HG03442 (cell line): ENCODE results near the gene RASD1.
"Not testable (repeated sequence)": the region's sequence is repeated elsewhere in the genome, so short reads cannot be mapped to it uniquely, and the experiment has no call there.

Source experiments
- ATAC-seq: cut with Tn5 transposase; IDR thresholded peaks from one replicate; pipeline ENCODE4 v1.9.1; 2021; ENCODE audit warnings: mild to moderate bottlenecking, moderate library complexity; ENCODE audit not compliant: unreplicated experiment

RASD1 gene

DNA sequence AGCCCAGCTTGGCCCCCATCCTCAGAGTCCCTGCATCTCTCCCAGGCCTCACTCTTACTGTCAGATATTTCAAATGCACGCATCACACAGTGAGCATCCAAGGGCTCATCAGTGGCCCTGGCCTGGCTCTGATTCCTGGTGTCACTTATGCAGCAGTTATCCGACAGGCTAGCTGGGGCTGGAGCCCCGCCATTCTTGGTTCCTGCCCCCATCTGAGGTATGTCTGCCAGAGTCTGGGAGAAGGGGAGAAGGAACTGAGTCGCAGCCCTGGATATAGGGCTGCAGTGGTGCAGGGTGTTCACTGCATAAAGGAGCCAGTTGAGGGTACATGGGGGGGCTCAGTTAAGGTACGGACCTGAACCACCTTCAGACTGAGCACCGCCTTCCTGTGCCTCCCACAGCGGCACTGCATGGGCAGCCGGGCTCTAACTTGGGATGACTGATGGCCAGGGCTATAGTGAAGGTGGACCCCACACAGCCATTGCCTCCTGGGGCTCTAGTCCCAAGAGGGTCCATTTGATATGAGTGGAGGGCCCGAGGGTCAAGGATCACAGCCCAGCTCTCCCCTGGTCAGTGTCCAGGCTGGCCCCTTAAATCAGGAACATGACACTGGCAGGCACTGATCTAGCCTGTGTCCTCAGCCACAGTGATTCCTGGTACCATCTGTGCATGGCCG, 1.8 kb upstream of the RASD1 start:
- no peak for ATAC-seq

DNA sequence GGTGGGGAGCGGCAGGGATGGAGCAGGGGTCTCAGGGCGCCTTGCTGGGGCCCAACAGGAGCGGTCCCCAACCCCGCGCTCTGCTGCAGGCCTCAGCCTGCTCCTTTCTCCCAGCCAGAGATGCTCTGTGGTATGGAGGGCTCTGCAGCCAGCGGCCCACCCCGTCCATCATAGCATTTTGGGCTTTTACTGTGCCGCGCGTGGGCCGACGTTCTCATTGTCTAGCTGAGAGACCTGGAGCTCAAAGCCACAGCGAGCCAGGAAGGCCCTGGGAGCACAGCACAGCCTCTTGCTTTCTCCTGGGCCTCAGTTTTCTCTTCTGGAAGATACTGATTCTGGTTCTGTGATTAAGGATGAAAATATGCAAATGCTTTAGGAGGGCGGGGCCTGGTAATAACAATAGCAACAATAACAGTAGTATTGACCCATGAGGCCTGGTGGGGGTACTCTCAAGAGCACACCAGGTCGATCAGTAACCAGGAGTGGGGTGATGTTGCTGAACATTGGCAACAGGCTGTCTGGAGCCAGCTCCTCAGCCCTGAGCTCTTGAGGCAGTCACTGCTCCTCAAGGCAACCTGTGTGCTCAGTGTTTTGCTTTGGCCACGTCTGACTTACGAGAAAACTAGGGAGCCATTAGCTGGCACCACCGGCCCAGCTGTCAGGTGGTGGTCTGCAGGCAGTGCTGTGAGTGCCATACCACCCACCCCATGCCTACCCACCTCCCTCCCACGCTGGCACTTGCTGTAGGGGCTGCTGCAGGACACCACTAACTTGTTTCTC, 1.1 kb upstream of the RASD1 start:
- ATAC-seq: no peak

DNA sequence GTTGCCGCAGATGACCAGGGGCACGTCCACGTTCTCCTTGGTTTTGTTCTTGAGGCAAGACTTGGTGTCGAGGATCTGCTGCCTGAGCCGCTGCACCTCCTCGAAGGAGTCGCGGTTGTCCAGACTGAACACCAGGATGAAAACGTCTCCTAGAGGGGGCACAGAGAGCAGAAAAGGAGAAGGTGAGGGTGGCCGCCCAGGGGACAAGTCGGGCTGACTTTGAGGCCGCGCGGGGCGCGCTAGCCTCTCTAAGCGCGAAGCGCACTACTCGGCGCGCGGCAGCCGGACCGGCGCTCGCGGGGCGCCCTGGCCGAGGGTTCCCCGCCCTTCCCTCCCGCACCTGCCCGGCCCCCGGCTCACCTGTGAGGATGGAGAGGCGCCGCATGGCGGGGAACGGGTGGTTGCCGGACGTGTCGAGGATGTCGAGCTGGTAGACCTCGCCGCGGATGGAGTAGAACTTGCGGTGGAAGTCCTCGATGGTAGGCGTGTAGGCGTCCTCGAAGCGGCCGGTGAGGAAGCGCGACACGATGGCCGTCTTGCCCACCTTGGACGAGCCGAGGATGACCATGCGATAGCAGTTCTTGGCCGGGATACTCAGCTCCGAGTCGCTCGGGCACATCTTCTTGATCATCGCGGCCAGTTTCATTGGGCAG, 533 bp downstream of the RASD1 start:
- ATAC-seq: no peak

DNA sequence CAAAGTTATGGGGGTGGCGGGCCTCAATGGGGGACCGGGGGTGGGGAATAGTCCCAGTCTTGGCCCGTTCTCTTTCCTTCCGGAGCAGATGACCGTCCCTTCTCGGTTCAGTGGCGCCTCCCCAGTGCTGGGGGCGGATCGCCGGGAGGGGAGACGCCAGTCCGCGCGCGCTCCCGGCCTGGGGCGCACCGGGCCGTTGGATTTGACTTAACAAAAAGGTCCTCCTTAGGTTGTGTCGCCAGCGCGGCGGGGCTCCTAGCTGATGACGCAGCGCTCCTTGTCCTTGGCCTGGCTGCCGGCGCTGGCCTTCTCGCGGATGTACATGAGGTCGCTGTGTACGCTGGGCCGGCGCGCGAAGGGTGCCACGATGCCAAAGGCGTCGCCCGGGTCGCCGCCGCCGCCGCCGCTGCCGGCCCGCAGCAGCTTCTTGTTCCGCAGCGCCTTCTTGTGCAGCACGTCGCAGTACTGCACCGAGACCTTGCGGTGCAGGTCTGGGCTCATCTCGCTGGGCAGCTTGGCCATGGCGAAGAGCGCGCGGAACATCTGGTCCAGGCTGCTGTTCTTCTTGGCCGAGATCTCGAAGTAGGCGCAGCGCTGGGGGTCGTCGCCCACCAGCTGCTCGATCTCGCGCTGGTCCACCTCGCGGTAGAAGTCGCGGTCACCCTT, 1.2 kb downstream of the RASD1 start:
- no peak for ATAC-seq

DNA sequence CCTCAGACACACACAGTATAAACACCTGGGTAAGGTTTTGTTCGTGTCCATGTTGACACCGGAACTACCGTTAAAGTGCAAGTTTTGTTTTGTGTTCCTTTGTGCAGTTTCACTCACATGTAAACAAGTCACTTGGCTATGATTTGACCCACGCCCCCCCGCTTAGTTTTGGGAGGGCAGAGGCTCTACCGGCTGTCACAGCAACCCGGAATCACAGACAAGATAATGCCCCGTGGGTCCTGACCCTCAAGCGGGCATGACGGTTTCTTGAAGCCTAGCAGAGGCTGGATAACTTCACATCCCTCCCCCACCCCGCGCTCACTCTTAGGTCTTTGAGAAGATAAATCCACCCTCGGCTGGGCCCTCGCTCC, 1.7 kb downstream of the RASD1 start:
- ATAC-seq: no peak

DNA sequence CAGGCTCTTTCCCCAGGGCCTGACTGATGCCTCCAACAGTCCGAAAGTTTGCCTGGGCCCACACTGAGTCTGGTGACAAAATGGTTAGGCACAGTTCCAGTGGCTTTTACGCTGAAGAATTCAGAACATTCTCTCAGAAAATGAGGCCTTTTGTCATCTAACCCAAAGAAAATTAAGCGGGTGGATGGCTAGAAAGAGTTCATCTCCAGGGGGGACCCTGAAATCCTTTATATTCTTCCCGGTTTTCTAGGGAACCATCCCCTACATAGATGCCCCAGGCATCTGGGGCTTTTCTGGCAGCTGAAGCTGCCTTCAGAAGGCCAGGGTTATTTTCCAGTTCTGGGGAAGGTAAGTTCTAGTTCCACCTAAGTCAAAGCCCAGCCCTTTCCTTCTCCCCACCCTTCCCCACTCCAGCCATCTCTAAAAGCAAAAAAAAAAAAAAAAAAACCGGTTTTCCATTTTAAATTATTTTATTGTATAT, 2.2 kb downstream of the RASD1 start:
- ATAC-seq: no peak

DNA sequence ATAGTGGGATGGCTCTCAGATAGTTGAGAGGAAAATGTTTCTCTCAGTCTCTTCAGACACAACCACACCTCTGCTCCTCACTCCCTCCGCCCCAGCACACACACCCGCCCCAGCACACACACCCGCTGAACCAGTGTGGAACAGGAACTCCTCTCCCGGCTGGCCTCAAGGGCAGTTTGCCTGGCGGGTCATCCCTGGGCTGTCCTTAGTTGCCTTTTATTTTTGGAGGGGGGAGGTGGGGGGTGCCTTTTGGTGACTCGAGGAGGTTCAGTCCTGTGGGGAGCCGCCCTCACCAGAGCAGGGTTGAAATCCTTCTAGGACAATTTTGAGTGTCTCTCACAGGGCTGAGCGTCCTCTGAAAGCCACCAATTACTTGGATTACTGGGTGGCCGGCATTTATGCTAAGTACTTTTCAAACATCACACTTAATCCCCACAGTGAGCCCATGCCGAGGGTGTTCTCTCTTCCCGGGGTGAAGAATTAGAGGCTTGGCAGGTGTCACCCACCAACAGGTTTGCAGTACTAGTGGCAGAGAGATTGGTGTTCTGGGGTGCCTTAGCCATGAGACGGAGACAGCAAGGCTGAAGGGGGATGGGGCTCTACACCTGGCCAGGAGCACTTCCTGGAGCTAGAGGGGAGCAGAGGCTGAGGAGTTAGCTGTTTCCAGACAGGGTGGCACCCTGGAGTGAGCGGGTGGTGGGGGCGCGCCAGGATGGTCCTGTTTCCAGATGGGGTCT, 2.8 kb downstream of the RASD1 start:
- ATAC-seq: no peak

DNA sequence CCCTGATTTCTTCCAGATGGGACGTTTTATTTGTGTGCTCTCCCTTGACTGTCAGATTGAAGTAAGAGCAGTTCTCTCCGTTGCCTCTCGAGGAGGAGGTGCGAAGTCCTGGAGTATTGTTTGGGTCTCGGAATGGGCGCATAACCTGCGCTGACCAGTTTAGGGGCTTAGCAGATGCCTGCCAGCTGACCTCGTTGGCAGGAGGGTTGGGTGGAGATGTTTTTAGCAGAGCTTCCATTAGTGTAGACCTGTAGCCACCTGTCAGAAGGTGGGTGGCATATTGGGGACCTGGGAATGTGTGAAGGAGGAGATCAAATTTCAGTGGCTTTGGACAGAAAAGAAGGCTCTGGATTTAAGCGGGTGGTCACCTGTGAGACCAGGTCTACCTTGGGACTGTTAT, 3.6 kb downstream of the RASD1 start:
- no peak for ATAC-seq

DNA sequence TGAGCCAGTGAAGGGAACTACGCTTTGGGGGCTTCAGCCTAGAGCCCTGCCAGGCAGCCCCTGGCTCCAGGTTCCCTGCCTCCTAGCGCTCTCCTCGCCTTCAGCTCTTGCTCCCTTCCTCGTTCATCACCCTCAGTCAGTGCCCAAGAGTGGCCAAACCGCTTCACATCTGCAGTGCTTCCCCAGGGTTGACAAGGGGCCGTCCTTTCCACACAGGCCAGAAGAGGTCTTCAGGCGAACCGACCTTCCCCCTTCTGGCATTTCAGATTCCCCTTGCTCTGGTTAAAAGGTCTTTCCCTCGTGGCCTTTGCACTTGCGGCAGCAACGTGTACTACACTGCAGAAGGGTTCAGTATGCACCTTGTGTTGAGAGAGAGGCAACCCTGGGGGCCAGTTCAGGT, 4.1 kb downstream of the RASD1 start:
- ATAC-seq: no peak

DNA sequence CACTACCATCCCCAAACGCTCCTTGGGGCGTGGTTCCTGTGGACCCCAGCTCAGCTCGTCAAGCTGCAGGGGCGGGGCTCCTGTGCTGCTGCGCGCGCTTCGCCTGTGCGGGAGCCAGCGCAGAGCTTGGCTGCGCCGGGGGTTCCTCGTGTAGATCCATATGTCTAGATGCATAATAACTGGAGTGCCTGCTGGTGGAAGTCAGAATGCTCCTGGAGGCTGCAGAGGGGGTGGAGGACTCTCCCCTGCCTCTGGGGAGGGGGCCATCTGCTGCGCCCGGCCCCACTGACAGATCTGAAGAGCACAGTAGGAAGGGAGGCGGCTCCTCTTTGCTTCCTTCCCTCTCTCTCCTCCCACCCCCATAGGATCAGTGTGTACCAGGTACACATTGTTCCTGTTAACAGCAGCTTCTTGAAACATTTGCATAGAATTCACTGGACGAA, 4.6 kb downstream of the RASD1 start:
- no peak for ATAC-seq

DNA sequence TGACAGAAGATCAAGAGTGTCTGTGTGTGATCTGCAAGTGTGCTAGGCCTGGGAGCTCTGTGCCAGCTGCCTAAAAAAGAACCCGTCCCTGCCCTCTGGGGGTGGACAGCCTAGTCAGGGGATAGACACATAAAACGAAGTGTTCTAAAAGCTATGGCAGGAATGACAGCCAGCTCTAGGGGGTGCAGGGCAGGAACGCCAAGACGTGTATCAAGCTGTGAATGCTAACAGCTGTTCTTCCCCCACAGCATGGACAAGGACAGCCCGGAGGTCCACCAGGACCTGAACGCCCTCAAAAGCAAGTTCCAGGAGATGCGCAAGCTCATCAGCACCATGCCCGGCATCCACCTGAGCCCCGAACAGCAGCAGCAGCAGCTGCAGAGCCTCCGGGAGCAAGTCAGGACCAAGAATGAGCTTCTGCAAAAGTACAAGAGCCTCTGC, 5.1 kb downstream of the RASD1 start:
- no peak for ATAC-seq

DNA sequence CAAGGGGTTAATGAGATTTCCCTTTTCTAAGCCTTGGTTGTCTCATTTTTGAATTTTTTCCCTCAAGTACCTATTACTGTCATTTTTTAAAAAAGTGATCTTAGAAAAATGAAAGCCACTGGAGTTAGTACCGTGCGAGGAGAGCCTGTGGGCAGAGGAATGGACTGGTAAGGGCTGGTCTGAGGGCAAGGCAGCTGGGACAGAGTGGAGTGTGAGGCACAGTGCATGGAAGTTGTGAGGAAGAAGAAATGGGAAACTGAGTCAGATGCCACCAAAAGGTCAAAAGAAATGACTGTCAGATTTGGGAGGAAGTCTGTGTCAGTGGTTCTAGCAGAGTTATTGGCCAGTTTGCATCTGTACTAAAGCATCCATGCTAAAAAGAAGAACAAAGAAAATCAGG, 8.2 kb downstream of the RASD1 start:
- no peak for ATAC-seq

DNA sequence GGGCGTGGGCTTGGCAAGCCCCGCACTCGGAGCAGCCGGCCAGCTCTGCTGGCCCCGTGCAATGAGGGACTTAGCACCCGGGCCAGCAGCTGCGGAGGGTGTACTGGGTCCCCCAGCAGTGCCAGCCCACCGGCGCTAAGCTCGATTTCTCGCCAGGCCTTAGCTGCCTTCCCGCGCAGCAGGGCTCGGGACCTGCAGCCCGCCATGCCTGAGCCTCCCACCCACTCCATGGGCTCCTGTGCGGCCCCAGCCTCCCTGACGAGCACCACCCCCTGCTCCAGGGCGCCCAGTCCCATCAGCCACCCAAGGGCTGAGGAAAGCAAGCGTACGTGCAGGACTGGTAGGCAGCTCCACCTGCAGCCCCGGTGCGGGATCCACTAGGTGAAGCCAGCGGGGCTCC, 9.8 kb downstream of the RASD1 start:
- not testable (repeated sequence) for ATAC-seq

DNA sequence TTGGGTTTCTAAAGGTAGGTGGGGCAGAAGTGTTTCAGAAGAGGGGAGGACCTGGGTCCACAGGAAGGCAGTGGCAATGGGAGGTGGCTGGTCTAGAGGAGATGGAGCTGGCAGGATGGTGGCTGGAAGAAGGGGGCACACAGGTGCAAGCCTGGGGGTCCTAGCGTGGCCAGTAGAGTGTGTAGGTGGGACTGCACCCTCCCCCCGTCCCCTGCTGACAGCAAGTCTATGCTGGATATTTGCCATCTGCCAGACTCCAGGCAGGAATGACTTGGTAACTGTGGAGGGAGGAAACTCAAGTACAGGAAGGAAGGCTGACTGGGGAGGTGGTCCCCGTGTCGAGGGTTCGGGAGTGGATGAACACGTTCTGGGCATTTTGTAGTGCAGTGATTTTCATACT, 10.8 kb downstream of the RASD1 start:
- no peak for ATAC-seq

DNA sequence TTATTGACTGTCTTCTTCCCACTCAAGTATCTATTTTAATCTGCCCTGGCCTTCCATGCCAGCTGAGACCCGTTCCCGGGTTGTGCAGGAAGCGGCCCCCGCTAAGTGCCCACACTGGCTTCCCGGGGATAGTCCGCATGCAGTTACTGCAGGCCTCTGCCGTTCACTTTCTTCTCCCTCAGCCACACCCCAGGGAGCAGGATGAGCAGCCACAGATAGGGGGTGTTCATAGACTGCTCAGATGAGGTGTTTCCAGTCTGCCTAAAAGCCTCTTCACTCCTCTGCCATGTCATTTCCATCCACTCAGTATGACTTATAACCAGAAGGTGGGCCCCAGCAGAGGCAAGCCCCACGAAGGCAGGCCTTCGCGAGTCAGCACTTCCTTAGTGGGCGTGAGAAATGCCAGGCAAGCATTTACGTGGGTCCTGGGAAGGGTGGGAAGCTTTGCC, 11.7 kb downstream of the RASD1 start:
- no peak for ATAC-seq

DNA sequence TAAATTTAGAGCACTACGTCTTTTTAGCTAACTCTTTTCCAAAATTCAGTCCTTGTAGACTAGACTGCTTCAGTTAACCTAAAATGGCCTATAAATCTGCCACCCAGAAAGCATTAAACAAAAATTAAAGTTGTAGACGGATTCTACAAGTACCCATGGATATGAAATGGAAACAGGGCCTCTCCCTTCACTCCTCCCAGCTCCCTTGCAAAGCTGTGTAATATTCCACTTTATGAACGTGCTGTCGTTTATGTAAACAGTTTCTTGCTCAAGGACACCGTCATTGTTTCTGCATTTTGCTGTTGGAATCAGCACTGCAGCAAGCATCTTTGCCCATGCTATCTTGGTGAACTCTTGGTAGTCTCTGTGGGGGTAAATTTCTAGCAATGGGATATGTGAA, 14.3 kb downstream of the RASD1 start:
- ATAC-seq: no peak

DNA sequence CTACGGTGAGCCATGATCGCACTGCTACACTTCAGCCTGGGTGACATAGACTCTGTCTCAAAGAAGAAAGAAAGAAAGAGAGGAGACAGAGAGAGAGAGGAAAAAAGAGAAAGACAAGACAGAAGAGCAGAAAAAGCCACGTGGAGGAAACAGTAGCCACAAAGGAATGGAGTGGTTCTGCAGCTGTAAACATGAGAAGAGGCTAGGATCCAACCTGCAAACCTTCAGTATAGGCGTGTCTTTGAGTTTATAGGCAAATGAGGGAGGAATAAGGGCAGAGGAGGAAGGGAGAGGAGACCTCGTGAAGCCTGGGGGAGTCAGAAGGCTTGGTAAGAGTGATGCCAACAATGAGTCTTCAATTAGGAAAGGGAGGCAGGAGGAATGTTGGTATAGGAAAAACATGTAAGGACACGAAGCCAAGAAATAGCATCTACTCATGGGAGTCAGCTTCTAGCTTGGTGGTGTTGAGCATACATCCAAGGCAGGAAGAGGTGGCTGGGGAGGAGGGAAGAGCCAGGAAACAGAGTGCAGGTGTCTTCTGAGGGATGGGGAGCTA, 15.5 kb downstream of the RASD1 start:
- ATAC-seq: no peak

DNA sequence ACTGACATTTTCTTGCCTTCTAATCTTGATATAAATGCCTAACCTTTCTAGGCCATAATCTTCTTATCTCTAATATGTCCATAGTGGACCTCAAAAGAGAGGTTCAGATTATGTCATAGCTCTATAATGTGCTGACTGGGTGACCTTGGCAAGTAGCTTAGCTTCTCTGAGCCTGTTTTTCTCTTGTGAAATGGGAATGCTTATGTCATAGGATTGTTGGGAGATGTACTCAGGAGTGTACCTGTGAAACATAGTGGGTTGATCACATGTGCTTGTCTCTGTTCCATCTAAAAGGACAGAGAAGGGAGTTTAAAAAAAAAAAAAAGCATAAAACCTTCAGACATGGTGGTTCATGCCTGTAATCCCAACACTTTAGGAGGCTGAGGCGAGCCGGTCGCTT, 17.0 kb downstream of the RASD1 start:
- no peak for ATAC-seq

DNA sequence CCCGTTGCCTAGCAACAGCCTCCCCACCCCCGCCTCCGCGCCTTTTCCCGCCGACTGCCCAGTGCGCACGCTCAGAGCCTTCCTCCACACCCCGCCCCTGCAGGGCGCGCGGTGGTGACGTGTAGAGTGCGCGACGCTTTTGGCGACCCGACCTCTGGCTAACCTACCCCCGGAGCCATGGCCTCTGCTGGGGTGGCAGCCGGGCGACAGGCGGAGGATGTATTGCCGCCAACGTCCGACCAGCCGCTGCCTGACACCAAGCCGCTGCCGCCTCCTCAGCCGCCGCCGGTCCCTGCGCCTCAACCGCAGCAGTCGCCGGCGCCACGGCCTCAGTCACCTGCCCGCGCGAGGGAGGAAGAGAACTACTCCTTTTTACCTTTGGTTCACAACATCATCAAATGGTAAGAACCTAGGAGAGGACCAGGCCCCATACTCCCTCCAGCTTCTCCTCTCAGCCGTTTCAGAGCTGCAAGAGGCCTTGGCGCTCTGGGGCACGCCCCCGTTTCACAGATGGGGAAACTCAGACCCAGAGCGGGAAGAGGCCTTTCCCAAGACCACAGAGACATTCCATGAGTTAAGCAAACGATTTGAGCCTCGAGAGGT, 19.2 kb downstream of the RASD1 start, which contains the start of gene MED9:
Gene MED9 (plus strand): TSS at position 136 of the 603 bp plus-strand sequence. CDS start 42 bp downstream, at position 178.
- ATAC-seq: peak; percentile 79

DNA sequence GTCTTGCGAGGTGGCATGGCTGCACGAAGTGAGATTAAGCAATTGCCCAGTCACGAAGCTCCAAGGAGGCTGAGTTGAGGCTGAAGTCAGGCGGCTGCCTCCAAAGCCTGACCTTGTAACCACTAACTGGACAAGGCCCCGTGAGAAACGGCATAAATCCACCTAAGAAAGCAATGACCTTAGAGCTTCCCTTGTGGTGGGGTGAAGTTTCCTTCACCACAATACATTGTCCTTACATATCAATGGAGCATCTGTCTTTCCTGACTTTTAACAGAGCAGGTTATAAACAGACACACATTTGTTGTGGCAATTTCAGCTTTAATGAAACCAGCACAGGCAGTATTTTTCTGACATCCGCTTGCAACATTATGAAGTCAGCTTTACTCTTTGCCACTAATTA, 21.9 kb downstream of the RASD1 start:
- ATAC-seq: no peak
